D341Med (cell line): ENCODE measurements around the gene AKAP7.

Experiments
- DNase-seq: peaks from one replicate; pipeline ENCODE4 v3.0.0; 2012; ENCODE audit warnings: low spot score

The AKAP7 gene

DNA sequence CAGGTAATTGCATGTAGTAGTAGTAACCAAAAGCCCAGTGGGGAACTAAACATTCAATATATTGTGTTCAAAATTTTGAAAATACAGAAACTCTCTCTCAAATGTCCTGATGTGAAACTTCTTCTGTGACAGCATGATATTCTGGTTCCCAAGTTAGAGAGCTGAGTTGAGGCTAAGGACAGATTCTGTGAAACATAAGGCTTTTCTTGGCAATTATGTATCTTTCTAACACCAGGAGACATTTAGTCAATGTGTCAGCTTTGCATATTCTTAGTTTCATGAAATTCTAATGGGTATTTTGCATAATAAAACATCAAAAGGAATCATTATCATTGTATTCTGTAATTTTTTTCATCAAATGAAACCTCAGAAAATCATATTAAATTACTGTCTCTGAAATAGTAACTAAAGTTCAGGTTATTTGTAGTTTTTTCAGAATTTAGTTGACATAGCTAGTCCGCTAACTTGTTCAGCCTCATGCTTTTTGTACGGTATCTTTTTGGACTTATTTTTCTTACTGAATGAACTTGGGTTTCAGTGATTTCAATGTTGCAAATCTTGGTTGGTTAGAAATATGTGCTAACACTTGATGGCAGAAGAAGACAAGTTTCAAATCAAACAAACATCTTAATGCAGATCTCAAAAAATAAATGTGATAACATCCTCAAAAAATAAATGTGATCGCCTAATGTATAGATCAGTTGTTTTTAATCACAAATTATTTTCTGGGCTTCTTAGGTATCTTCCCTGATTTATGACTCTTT lies 70.4 kb downstream of the AKAP7 start:
- DNase-seq: no peak

DNA sequence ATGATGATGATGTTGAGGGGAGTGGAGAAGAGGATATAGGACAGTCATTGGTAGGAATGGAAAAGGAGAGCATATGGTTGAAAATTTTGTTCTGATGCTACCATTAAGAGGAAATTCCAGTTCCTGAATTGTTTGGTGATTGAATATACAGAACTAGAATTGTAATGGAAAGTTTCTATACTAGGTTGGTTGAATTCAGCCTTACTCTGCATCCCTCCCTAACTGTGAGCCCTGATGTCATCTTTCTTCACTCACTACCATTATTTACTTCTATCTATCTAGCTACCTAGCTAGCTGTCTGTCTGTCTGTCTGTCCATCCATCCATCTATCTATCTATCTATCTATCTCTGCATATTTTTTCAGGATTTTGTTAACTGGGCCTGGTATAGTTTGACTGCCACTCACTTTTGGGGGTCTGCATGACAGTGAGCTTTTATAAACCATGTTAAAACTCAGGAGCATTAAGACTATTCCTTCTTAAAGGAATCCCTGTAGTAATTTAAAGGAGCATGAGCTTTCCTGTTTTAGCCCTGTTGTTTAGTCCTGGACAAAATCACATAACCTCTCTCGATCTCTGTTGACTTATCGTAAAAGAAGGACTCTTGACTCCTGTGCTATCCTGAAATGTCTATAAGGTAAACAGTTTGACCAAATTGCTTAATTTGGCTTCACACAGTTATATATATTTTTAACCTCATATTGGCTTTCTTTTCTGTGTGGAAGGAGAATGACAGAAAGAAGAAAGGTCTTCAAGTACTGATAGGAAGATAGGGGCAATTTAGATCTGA lies 71.4 kb downstream of the AKAP7 start:
- no peak for DNase-seq

DNA sequence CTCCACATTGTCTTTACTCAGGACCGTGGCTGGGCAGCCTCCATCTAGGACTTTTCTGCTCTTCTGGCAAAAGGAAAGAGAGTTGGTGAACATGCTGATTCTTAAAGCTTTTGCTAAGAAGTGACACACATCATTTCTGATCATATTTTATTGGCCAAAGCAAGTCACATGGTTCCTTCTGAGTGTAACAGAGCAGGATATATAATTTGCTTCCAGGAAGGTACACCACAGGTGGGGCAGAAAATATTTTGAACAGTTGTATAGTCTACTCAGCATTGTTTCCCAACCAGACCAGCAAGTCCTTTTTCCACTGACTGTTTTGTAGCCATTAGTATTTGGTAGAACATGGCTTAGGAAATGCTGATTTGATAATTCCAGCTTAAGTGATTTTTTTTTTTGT lies 73.5 kb downstream of the AKAP7 start:
- DNase-seq: no peak

DNA sequence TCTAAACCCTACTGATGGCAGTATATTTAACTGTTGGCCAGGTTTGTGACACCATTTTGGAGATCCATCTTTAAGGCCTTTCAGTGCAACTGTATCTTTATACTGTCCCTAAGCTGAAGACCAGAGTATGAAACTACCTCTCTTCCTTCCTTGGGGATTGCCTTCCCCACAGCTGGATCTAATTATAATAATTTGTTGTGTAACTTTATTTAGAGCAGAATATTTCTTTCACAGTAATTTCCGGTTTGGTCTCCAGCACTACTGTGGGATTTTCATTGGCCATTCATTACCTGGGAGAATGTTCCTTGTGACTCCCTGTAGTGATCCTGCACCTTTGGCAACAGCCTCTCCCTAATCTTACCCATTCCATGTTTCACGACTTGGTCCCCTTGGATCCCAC lies 75.2 kb downstream of the AKAP7 start:
- DNase-seq: no peak

DNA sequence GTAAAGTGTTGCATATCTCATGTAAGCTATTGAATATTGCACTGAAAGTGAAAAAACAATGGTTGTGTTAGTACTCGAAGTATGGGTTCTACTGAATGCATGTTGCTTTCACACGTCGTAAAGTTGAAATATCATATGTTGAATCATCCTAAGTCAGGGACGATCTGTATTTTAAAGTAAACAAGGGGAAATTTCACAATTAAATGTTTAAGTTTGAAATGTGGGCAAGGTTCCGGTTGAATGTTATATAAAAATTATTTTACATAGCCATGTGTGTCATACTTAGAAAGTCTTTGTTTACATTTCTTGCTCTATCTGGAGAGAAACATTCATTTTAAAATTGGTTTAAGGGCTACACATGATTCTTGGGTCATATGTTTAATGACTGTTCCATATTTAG lies 76.8 kb downstream of the AKAP7 start:
- no peak for DNase-seq

DNA sequence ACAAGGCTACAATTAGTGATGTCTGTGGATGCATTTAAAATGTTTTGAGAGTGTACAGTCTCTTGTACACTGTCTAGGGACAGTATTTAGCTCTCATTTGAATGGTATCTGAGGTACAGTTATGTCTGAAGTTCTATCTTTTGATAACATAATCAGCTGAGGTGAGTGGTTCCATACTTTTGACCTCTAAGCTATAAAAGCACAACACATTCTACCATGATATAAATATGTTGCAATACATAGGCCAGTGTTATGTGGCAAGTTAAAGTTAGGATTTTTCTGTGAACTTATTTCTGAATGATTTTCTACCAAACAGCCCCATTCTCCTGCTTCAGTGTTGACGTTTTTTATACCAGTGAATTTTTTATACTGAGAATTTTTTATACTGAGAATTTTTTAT lies 77.6 kb downstream of the AKAP7 start:
- no peak for DNase-seq

DNA sequence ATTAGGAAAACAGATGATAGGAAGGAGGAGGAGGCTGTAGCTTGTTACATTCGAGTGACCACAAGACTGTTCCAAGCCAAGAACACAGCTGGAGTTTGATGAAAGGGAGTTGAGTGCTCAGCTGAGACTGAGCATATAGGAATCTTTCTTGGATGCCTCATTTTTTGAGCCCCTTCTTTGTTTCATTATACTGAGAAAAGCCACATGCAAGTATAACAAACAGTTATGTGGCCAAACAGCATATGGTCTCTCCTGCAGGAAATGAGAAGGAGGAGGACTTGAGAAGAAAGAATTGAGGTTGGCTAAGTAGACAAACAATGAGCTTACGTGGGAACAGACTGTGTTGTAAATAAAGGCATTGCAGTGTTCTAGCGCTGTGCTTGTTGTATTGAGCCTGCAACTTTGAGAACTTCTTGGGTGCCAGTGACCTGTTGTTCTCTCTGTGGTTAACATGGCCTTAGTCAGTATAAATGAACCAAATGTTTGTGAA lies 78.3 kb downstream of the AKAP7 start:
- no peak for DNase-seq

DNA sequence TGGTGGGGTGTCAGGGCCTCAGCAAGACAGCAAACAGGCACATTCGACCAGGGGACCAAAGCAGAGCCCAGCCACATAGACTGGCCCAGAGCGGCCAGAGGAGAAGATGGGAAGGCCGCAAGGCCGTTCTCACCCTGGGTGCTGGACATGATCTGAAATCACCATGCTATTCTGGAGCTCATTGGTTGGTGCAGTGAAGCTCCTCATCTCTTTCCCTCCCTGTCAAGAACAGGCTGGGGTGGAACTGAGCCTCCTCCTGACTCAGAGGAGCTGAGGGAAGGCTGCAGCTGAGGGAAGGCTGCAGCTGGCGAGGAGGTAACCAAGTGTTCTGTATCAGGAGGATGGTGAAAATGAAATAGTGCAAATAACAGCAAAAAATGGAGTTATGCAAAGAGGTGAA lies 80.0 kb downstream of the AKAP7 start:
- DNase-seq: no peak

DNA sequence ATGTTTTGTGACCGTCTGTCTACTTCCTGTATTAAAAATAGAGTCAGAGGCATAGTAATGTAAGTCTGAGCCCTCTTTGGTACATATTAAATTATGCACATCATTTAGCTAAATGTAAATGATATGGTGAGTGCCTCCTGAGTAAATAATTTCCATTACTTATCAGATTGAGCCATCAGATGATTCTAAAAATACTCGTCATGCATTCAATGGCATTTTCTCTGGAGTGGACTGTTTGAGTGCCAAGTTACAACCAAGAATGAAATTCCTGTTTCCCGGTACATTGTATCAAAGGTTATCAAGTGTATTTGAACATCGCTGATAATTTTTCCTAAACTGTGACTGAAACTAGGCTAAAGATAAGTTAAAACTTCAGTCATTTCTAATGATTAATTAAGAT lies 81.0 kb downstream of the AKAP7 start:
- DNase-seq: no peak

DNA sequence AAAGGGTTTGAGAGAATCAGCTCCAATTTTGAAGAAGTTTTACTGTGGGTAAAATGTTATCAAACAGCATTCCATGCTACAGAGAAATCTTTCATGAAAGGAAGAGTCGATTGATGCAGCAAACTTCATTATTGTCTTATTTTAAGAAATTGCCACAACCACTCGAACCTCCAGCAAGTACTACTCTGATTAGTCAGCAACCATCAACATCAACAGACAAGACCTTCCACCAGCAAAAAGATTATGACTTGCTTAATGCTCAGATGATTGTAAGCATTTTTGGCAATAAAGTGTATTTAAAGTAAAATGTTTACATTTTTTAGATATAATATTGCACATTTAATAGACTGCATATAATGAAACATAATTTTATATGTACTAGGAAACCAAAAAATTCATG lies 87.5 kb downstream of the AKAP7 start:
- no peak for DNase-seq

DNA sequence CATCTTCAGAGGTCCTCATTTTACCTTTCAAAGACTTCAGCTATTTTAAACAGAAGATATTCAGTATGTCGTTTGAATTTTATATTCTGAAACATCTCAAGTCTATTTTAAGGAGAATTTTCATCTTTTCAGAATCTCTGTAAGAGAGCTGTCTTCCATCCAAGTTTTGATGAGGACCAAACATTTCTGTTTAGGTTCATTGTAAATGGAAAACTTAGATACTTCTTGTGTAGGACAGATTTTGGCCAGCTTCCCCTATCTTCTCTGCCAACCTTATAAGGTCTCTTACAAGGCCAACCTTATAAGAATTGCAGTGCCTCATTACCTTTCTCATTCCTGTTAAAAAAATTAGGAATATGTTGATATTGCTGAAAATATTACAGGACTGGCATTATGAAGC lies 88.1 kb downstream of the AKAP7 start:
- DNase-seq: no peak

DNA sequence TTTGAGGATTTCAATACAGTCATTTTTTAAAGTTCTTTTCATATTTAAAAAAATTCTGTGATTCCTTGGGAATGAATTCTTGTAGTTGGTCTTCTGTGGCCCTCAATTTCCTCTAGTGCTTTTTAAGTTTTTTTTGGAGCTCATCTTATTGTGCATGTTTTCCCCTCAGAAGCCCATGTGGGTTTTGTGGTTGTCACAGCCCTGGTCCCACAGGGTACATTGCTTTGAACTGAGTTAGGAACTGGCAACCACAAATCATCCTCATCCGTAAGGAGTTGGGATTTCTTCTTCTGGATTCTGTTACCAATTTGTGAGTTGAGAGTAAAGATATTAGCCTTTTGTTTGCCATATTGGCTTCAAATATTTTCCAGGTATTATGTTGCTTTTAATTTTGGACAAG lies 89.9 kb downstream of the AKAP7 start:
- DNase-seq: no peak

DNA sequence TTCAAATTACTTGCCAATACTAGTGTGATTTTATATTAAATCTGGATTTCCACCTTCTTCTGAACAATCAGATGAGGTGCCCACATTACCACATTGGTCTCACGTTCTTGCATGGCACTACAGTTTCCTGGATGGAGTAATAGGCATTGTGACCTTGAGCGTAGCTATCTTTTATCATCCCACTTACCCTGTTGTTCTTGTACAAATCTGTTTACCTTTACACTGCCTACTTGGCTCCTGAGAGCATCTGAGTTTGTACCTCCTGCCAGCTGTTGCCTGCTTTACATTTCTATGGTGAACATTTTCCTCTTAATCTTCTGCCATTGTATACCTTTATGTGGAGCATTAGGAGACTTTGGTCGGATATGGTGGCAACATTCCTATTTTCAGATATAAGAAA lies 90.7 kb downstream of the AKAP7 start:
- DNase-seq: no peak

DNA sequence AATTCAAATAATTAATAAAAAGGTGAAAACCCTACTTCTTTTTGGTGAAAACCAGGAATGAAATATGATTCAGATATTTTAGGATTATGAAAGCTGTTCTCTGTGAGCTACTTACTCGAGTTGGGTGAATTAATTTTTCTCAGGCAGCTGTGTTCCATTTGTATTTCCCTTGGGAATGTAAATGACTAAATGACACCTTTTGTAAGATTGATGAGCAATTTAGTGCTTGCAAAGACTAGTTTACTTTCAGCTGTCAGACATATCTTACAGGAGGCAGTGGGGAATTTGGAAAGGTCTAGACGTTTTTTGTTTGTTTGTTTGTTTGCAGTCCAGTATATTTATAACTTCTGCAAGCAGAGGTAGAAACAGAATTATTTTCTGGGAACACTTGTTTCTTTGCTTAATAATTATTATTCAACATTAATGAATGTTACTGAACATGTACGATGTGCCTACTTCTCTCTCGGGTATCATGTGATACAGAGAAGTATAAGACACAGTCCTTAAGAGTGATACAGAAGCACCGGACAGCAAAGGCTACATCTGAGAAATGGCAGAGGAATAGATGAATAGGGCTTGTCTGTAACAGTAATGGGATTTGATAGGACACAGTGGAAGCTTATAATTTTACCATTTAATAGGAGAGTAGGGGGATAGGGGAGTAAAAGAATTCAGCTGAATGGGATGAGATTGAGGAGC lies 91.3 kb downstream of the AKAP7 start:
- DNase-seq: no peak

DNA sequence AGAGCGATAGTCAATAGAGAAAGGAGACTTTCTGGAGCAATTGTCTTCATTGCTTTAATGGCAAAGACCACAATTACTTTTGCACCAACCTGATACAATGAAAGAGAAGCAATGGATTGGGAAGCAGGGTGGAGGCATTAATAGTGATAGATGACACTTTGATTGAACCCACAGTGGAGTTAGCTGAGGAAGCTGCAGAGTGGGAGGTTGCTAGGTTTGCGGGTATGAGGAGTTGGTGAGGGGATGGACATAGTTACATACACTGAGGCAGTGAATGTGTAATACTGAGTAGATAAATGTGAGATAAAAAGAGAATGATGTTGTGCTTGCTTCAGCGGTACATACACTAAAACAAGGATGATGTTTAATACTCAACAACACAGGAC lies 91.9 kb downstream of the AKAP7 start:
- no peak for DNase-seq

DNA sequence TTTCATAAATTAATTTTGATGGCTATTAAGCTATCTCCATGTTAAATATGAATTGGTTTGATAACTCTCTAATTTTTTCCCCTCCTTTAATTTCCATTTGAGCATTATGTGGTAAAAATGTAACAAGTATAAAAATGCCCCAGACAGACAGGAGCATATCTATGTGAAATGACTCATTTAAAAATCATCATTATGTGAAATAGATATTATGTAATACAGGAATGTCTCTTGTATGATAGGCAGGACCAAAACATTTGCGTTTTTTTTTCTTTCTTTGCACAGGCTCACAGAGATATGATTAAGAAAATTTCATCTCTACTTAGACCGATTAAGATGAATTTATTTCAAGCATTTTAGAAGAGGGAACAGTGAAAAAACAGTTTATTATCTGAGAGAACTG lies 95.8 kb downstream of the AKAP7 start:
- DNase-seq: no peak

DNA sequence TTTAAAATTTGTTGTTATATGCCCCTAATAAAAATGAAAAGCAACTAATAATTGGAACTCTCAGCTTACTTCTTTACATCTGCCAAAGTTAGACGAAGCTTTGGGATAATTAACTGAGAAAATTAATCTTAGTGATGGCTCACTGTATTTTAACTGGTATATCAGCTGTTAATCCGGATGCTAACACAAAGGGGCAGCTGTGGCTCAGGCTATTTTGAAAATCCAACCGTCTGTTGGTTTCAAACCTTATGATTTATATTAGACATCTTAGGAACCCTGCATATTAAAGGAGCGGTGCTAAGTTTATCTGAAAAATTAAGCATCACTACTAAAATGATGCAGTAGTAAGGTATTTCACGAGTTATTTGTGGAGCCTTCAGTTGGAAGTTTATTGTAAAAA lies 96.6 kb downstream of the AKAP7 start:
- DNase-seq: peak; percentile 57

DNA sequence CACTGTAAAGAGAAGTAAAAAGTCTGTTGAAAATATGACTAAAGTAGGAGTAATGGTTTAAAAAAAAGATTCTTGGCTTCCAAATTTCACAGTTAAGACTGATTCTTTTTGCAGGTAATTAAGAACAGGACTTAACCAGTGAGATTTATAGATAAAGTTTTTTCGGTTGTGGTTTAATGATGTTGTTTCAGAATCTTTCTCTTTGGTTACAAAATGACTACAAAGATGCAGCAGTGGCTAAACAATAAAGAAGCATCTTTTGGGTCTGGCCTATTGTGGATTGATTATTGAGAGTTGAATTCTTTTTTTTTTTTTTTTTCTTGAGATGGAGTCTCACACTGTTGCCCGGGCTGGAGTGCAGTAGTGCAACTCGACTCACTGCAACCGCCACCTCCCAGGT lies 109.7 kb downstream of the AKAP7 start:
- DNase-seq: no peak

DNA sequence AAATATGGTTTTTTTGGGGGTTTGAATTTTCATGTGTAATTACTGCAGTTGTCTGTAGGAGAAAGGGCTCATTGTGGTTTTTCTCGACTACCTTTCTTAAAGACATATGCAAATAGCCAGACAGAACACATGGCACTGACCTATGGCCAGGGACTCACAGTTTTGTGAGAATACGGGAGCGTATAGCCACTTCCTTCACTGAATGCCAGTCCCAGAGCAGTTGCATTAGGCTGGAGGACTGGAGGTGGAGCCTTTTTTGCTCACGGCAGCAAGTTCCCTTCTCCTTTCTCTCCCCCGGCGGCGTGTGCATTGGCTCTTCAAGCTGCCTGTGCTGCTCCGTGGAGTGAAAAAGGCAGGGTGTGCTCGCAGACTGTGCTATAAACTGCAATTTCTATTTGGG lies 114.9 kb downstream of the AKAP7 start:
- no peak for DNase-seq

DNA sequence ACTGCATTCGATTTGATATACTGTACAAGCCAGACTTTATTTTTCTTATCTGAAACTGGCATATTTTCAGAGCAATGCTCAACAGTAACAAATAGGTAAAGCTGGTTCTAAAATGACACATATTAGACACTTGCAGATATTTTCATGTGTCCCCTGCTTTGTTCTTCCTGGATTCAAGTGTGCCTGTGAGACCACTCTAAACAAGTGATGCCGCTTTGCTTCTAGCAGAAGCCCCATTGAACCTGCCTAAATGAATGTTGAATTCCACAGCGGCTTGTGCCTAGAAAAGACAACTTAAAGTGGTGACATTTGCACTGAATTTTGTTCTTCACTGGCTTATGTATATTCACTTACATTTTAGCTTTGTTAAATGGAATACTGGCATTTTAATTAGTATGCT lies 115.7 kb downstream of the AKAP7 start:
- no peak for DNase-seq

DNA sequence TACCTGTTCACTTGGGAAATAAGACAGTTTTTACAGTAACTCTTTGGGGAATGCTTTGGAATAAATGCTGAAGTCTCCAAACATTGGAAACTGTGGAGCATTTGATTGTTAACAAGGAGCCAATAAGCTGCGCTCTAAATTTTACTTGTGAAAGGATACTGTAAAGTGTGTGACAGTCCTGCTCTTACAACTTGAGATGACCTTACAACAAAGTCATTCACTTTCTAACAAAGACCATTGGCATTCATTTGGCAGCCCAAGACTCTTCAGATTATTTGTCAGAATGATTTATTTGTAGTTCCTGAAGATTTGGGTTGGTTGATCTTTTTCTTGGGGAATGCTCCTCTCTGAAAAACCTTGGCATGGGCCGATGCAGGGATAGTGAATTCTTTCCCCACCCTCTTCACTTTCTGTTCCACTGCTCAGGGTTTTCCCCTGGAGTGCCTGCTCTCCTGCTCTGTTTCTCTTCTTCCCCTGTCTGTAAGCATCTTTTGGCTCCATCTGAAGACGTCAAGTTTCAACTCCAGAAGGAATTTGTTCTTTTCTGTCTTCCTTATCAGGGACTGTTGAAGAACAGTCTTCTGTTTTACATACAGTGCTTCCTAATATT lies 116.4 kb downstream of the AKAP7 start:
- DNase-seq: no peak

DNA sequence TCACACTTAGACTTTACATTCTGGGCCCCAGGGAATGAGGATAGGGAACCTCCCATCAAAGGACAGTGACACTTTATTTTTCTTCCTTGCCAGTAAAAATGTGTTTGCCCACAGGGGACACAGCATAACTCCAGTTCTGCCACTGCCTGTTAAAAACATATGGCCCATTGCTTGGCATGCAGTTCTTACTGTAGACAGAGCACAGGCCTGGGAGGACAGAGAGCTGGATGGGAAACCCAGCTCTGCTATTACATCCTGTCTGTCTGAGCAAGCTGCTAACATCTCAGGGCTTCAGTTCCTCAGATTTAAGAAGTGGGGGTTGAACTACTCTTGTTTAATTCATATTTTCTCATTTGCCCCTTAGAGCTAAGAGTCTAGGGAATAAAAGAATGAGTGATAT lies 120.2 kb downstream of the AKAP7 start:
- DNase-seq: no peak

DNA sequence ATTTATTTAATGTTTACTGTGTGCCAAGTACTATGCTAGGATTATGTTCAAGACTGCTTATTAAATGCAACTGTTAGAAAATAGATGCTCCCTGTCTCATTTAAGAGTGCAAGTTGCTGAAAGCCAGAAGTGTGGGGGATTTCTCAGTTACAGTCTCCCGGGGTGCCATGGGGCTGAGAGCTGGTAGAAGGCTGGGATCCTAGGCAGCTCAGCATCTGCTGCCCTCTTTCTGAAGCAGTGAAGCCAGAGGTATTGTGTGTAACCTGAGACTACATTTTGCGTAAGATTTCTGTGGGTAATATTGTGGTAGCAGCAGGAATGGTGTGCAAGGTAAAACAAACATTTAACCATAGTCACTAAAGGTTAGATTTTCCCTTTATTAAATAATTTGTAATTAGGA lies 120.6 kb downstream of the AKAP7 start:
- no peak for DNase-seq
